ENCODE results near the gene TUBA3D. TPM values are rescaled to one million over a fixed set of nuclear protein-coding genes. Genes with fewer than 3 reads are reported as not detected.
"Not testable (repeated sequence)": the region's sequence is repeated elsewhere in the genome, so short reads cannot be mapped to it uniquely, and the experiment has no call there.

Gene TUBA3D
- polyA plus RNA-seq (2011; rRNA removed) (not detected in 2 replicates), polyA minus RNA-seq (2011; rRNA and poly(A)+ RNA removed) (not detected in 2 replicates)

DNA sequence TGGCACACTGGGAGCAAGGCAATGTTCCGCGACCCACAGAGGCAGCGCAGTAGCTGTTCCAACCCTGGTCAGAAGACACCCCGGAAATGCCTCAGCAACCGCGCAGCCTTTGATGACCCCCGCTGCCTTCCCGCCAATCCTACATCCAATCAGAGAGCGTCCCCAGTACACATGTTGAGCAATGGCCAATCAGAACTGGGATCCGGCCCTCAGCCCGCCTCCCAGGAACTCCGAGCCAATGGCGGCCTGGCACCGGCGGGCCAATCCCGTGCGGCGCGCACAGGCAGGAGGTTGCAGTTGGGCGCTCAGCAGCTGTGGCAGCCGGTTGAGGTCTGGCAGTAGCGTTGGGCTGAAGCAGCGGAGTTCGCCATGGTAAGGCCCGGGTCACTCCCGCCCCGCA lies at the start of gene TUBA3D:
TSS of gene TUBA3D (plus strand) at position 289 of the 400 bp plus-strand sequence. CDS start at position 370, 81 bp downstream.
- peaks cover 8% of the 10 kb centered on the region; the same call in 1 of the 2 replicates for H3K9me3 ChIP-seq (ENCODE audit: control insufficient read depth, insufficient read depth, low read length)
- POLR2A ChIA-PET: no interaction called here
- CTCF ChIA-PET: no interaction called here
- no peak within 1 kb of the TSS for H3K4me3 ChIP-seq (ENCODE audit: low read depth, low read length)
- no peak for DNase-seq (ENCODE audit: low read depth, low spot score)
- H3K27me3 ChIP-seq (ENCODE audit: control insufficient read depth, insufficient read depth, low read length): no peaks in the 10 kb centered on the region
- H3K27ac ChIP-seq (ENCODE audit: low read depth, low read length): no peak within 1 kb of the TSS
- TF ChIP-seq CTCF (IDR thresholded peaks at IDR 0.05; ENCODE audit: low read depth, low read length): no peak

GRCh38 chr2:131426727-131427126 lies 49.2 kb upstream of the TUBA3D start:
- ChIA-PET CTCF (interaction anchor here (1.0 to 2.0 kb wide), 2 partner anchors 13 to 66 kb away, joined by 6 to 13 read pairs; partner anchors contain the start of gene MZT2A), POLR2A (no interaction called here)
- no peak overlapping the region for H3K4me3 ChIP-seq (ENCODE audit: low read depth, low read length)
- peaks cover 36% of the 10 kb centered on the region for H3K27me3 ChIP-seq (ENCODE audit: control insufficient read depth, insufficient read depth, low read length)
- no peak for TF ChIP-seq CTCF (IDR thresholded peaks at IDR 0.05; ENCODE audit: low read depth, low read length)
- no peak overlapping the region for H3K27ac ChIP-seq (ENCODE audit: low read depth, low read length)
- H3K9me3 ChIP-seq (ENCODE audit: control insufficient read depth, insufficient read depth, low read length): peaks cover 5% of the 10 kb centered on the region
- DNase-seq (ENCODE audit: low read depth, low spot score): no peak

DNA sequence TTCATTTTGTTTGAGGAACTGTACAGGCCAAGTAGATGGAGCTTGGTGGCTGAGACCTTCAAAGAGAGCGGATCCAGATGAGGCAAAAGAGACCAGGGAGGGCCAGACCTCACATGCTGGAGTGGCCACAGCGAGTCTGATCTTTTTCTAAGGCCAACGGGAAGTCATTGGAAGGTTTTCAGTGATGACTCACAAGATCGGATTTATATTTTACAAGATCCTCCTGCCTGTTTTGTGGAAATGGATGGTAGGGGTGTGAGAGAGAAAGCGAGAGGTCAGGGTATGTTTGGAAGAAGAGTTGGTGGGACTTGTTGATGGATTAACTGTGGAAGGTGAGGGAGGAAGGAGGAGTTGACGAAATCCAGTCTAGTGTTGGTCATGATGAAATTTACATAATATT lies 44.6 kb upstream of the TUBA3D start:
- DNase-seq (ENCODE audit: low read depth, low spot score): no peak
- Histone ChIP-seq H3K27me3 (ENCODE audit: control insufficient read depth, insufficient read depth, low read length) (peaks cover 20% of the 10 kb centered on the region), H3K27ac (ENCODE audit: low read depth, low read length) (no peak overlapping the region), H3K4me3 (ENCODE audit: low read depth, low read length) (no peak overlapping the region), H3K9me3 (ENCODE audit: control insufficient read depth, insufficient read depth, low read length) (no peaks in the 10 kb centered on the region)
- ChIA-PET POLR2A (no interaction called here), CTCF (no interaction called here)
- TF ChIP-seq CTCF (IDR thresholded peaks at IDR 0.05; ENCODE audit: low read depth, low read length): no peak

GRCh38 chr2:131440742-131441468 lies 35.0 kb upstream of the TUBA3D start:
- DNase-seq (ENCODE audit: low read depth, low spot score): not testable (repeated sequence)

DNA sequence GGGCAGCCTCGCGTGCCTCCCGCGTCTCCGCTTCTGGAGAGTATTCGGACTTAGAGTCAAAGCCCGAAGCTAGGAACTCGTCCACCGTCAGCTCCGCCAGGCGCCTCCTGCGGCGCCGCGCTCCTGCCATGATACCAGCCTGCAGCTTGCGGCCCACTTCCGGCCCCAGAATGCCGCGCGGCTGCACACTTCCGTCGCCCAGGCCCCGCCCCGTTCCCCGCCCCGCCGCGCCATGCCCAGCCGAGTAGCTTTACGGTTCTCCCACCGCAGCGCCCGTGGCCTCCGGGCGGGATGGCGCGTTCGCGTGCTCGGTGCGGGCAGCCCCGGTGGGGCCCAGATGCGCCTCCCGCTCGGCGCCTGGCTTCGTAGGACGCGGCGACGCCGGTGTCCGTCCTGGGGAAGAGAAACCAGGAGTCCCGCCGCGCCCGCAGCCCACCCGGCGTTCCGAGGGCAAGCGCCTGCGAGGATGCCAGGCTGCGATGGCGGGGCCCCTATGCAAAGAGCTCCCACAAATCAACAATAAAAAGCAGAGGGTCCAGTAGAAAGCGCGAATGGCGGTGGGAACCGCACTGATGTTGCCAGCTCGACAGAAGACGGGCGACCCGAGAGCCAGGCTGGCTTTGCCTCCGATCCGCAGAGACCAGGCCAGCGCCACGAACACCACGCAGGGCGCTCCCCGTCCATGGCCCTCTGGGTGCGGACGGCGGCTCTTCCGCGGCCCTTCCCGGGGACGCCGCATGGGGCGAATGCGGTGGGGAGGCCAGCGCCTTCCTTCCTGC lies 31.0 kb upstream of the TUBA3D start:
- H3K27ac ChIP-seq (ENCODE audit: low read depth, low read length); POLR2A ChIA-PET; H3K4me3 ChIP-seq (ENCODE audit: low read depth, low read length); CTCF ChIA-PET; H3K27me3 ChIP-seq (ENCODE audit: control insufficient read depth, insufficient read depth, low read length); DNase-seq (ENCODE audit: low read depth, low spot score): not testable (repeated sequence)
- peaks cover 10% of the 10 kb centered on the region; the same call in 1 of the 2 replicates for H3K9me3 ChIP-seq (ENCODE audit: control insufficient read depth, insufficient read depth, low read length)

More at GRCh38 chr2:131440742-131441468, 35.0 kb upstream of the TUBA3D start:
- H3K27me3 ChIP-seq (ENCODE audit: control insufficient read depth, insufficient read depth, low read length); POLR2A ChIA-PET; H3K27ac ChIP-seq (ENCODE audit: low read depth, low read length); H3K4me3 ChIP-seq (ENCODE audit: low read depth, low read length); H3K9me3 ChIP-seq (ENCODE audit: control insufficient read depth, insufficient read depth, low read length); CTCF ChIA-PET: not testable (repeated sequence)

DNA sequence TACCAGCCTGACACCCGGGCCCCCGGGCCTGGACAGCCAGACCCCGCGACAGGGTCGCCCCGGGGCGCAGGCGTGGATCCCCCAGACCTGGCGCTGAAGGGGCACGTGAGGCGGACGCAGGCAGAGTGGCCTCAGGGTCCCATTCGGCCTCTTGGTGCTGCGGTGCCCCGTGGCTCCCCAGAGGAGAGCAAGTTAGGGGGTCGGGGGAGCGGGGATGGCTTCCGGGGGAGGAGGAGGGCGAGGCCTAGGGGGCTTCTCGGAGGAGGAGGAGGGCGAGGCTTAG lies 30.5 kb upstream of the TUBA3D start:
- CTCF ChIA-PET; DNase-seq (ENCODE audit: low read depth, low spot score); H3K27me3 ChIP-seq (ENCODE audit: control insufficient read depth, insufficient read depth, low read length); H3K4me3 ChIP-seq (ENCODE audit: low read depth, low read length); H3K27ac ChIP-seq (ENCODE audit: low read depth, low read length); POLR2A ChIA-PET: not testable (repeated sequence)
- H3K9me3 ChIP-seq (ENCODE audit: control insufficient read depth, insufficient read depth, low read length): peaks cover 10% of the 10 kb centered on the region; the same call in 1 of the 2 replicates
